Gastrocnemius medialis (tissue), 4 donors: ENCODE measurements around the gene BMX. TPM values are rescaled to one million over a fixed set of nuclear protein-coding genes. Genes with fewer than 3 reads are reported as not detected.

Source experiments
- ATAC-seq, 2 donors: fragments of 150-250 bp; one replicate each; pipeline ENCODE4 v1.9.1; 2016
- DNase-seq, 2 donors: peaks; one replicate each; pipeline ENCODE4 v3.0.0-alpha.2; 2019
- H3K27ac ChIP-seq, 4 donors: fragments of 200-600 bp; sonication (generic); 1 replicate in 1 of 4; 2 replicates in 3 of 4; pipeline ENCODE4 v1.5.1; 2016 to 2018; ENCODE audit warnings: mild to moderate bottlenecking in 2 of 4, moderate library complexity in 1 of 4
- H3K27me3 ChIP-seq, 3 donors: fragments of 200-600 bp; sonication (generic) in 2 of 3; 1 replicate in 1 of 3; 2 replicates in 2 of 3; pipeline versions ENCODE4 v1.5.1 to v1.6.0; 2016 to 2019; ENCODE audit warnings: mild to moderate bottlenecking in 1 of 3, moderate library complexity in 1 of 3
- H3K36me3 ChIP-seq, 2 donors: fragments of 200-600 bp; sonication (generic) in 1 of 2; one replicate each; pipeline ENCODE4 v1.5.1; 2017 to 2018
- H3K4me1 ChIP-seq, 2 donors: fragments of 200-600 bp; sonication (generic) in 1 of 2; one replicate each; pipeline ENCODE4 v1.5.1; 2016 to 2017; ENCODE audit warnings: mild to moderate bottlenecking in 2 of 2
- H3K4me3 ChIP-seq, 4 donors: fragments of 200-600 bp; sonication (generic) in 3 of 4; 1 replicate in 1 of 4; 2 replicates in 3 of 4; pipeline ENCODE4 v1.5.1; 2016 to 2019; ENCODE audit warnings: mild to moderate bottlenecking in 2 of 4
- H3K9me3 ChIP-seq, 3 donors: fragments of 200-600 bp; sonication (generic) in 2 of 3; 1 replicate in 1 of 3; 2 replicates in 2 of 3; pipeline ENCODE4 v1.5.1; 2016 to 2019
- CTCF ChIP-seq, 5 experiments: fragments of 450-650 bp in 3 of 5; fragments of 200-600 bp in 2 of 5; sonication (generic) in 2 of 5; IDR thresholded peaks in 4 of 5; conservative IDR thresholded peaks in 1 of 5; 1 replicate in 4 of 5; 2 replicates in 1 of 5; pipeline ENCODE4 v1.5.1; 2016 to 2019; ENCODE audit warnings: antibody characterized with exemption in 5 of 5, mild to moderate bottlenecking in 3 of 5, moderate library complexity in 3 of 5
- POLR2A ChIP-seq, 2 donors: fragments of 450-650 bp; IDR thresholded peaks; one replicate each; pipeline ENCODE4 v1.6.1; 2017; ENCODE audit warnings: antibody characterized with exemption in 2 of 2, mild to moderate bottlenecking in 2 of 2, moderate library complexity in 2 of 2
- in situ Hi-C, 4 donors: fragments of 200-750 bp; cut with MboI; loops; one replicate each; pipeline versions ENCODE4 v1.15.0 to v1.8.0; 2017; ENCODE audit warnings: low sequenced_read_pairs in 4 of 4
- intact Hi-C: fragments of 100-400 bp; cut with DNase I; formaldehyde crosslinking; loops from one replicate; pipeline ENCODE4 v1.15.1; 2023; ENCODE audit warnings: low total_unique reads
- total RNA-seq, 4 donors: library from RNA; depleted of rRNA; stranded (reverse); fragments of >200 nt; gene quantifications; one replicate each; pipeline versions ENCODE4 v1.1.0 to v1.2.3, GENCODE V29; 2016

BMX gene
- total RNA-seq, 4 donors from 2014 or later, result 0.40 to 2.4 (median 0.82) TPM

- in situ Hi-C loops, result loop anchor here in 2 of 4 donors (25.0 kb wide), 2 partner anchors 147 to 178 kb away; partner anchors contain the start of genes CLTRN (in 1 of the 2) and PIGA (in 1 of the 2)
- Histone ChIP-seq H3K9me3 (no peaks in the 10 kb centered on the region), H3K27me3 (no peaks in the 10 kb centered on the region), H3K4me3 (no peak overlapping the region), H3K36me3 (peaks cover 0 to 5% of the 10 kb centered on the region in 2 donors), H3K27ac (no peak overlapping the region), H3K4me1 (peaks cover 0 to 3% of the 10 kb centered on the region in 2 donors)
- intact Hi-C loops, result no loop called here
- no peak for DNase-seq
- no peak for ATAC-seq
- TF ChIP-seq POLR2A (IDR thresholded peaks at IDR 0.05), result no peak
- TF ChIP-seq CTCF (IDR thresholded peaks at IDR 0.05 in 4 of 5, conservative IDR thresholded peaks at IDR 0.05 in 1 of 5), result no peak
Observed at GRCh38 chrX:15483891-15484290, 16.7 kb upstream of the BMX start.

- TF ChIP-seq CTCF (IDR thresholded peaks at IDR 0.05 in 4 of 5, conservative IDR thresholded peaks at IDR 0.05 in 1 of 5), result no peak
- TF ChIP-seq POLR2A (IDR thresholded peaks at IDR 0.05), result no peak
- peak; percentile 4 to 16 for ATAC-seq
- in situ Hi-C loops, result loop anchor here in 3 of 4 donors (10.0 to 25.0 kb wide), 3 partner anchors 155 to 182 kb away; partner anchors contain the start of genes CLTRN (in 1 of the 3) and PIGA (in 1 of the 3)
- no peaks in the 10 kb centered on the region for H3K27me3 ChIP-seq
- H3K36me3 ChIP-seq, result peaks cover 0 to 5% of the 10 kb centered on the region in 2 donors
- intact Hi-C loops, result loop anchor here (2.0 to 10.0 kb wide), 5 partner anchors 22 to 1372 kb away; partner anchors contain the start of gene PIGA
- no peaks in the 10 kb centered on the region for H3K4me1 ChIP-seq
- H3K27ac ChIP-seq, result peak overlapping the region; percentile 83 to 93 (median 86)
- DNase-seq, result no peak
- no peaks in the 10 kb centered on the region for H3K9me3 ChIP-seq
- peak overlapping the region; percentile 62 to 73 (median 66) for H3K4me3 ChIP-seq
Observed at GRCh38 chrX:15492469-15492868, 8.1 kb upstream of the BMX start.

- Histone ChIP-seq H3K36me3 (peaks cover 0 to 5% of the 10 kb centered on the region in 2 donors), H3K27me3 (no peaks in the 10 kb centered on the region), H3K9me3 (no peaks in the 10 kb centered on the region), H3K27ac (peak within 1 kb of the TSS; percentile 83 to 93 (median 86)), H3K4me1 (no peaks in the 10 kb centered on the region), H3K4me3 (peak within 1 kb of the TSS; percentile 62 to 73 (median 66))
- TF ChIP-seq POLR2A (IDR thresholded peaks at IDR 0.05) (peak; percentile 69 to 72), CTCF (IDR thresholded peaks at IDR 0.05 in 4 of 5, conservative IDR thresholded peaks at IDR 0.05 in 1 of 5) (peak in 2 of 5 experiments; percentile 45 to 48)
- ATAC-seq (peak; percentile 94), DNase-seq (peak; percentile 74 to 87)
- intact Hi-C loops, result loop anchor here (1.0 to 10.0 kb wide), 6 partner anchors 23 to 1371 kb away; partner anchors contain the start of gene PIGA
- in situ Hi-C loops, result loop anchor here in 3 of 4 donors (10.0 to 25.0 kb wide), 3 partner anchors 156 to 181 kb away; partner anchors contain the start of genes CLTRN (in 1 of the 3) and PIGA (in 1 of the 3)
Observed at GRCh38 chrX:15493118-15493962, 7.3 kb upstream of the BMX start, which contains the start of gene PIR. TSS of gene PIR (minus strand) at chrX:15493333. CDS start at chrX:15491257, 2,076 bp downstream.

GRCh38 chrX:15495801-15496200 is 4.8 kb upstream of the BMX start:
- peaks cover 0 to 3% of the 10 kb centered on the region in 2 donors for H3K36me3 ChIP-seq
- in situ Hi-C loops, result loop anchor here in 3 of 4 donors (10.0 to 25.0 kb wide), 3 partner anchors 158 to 179 kb away; partner anchors contain the start of genes CLTRN (in 1 of the 3) and PIGA (in 1 of the 3)
- TF ChIP-seq POLR2A (IDR thresholded peaks at IDR 0.05) (no peak), CTCF (IDR thresholded peaks at IDR 0.05 in 4 of 5, conservative IDR thresholded peaks at IDR 0.05 in 1 of 5) (no peak)
- ATAC-seq (no peak), DNase-seq (no peak)
- H3K27ac ChIP-seq, result no peak overlapping the region
- intact Hi-C loops, result loop anchor here (10.0 kb wide), 4 partner anchors 149 to 1369 kb away; partner anchors contain the start of gene PIGA
- H3K9me3 ChIP-seq, result no peaks in the 10 kb centered on the region
- H3K27me3 ChIP-seq, result no peaks in the 10 kb centered on the region
- H3K4me1 ChIP-seq, result no peaks in the 10 kb centered on the region
- no peak overlapping the region for H3K4me3 ChIP-seq
